H1 (cell line): ENCODE results near the gene RSF1.

Source experiments
- CTCF ChIP-seq, 3 experiments: IDR thresholded peaks; 1 replicate in 2 of 3; 2 replicates in 1 of 3; pipeline versions ENCODE4 v1.5.1 to v1.6.1; 2011; ENCODE audit warnings: low read length in 3 of 3, mild to moderate bottlenecking in 3 of 3, inconsistent platforms in 2 of 3, low read depth in 1 of 3, moderate library complexity in 1 of 3; ENCODE audit not compliant: insufficient read depth in 1 of 3; ENCODE audit errors: control extremely low read depth in 1 of 3
- EZH2 ChIP-seq: fragments of 200-600 bp; sonication (generic); IDR thresholded peaks from 2 replicates; pipeline ENCODE4 v1.7.1; 2012; ENCODE audit warnings: low read depth, mild to moderate bottlenecking, moderate library complexity, low read length, inconsistent platforms; ENCODE audit not compliant: severe bottlenecking
- TAF1 ChIP-seq: IDR thresholded peaks from 2 replicates; pipeline ENCODE4 v1.6.1; 2011; ENCODE audit warnings: mild to moderate bottlenecking, low read depth, low read length

- no peak for TF ChIP-seq TAF1
- TF ChIP-seq CTCF (IDR thresholded peaks at IDR 0.05; ENCODE audit: control extremely low read depth in 1 of 3, insufficient read depth in 1 of 3, low read depth in 1 of 3, low read length in 3 of 3) = no peak
- TF ChIP-seq EZH2 = no peak
Observed at GRCh38 chr11:77799338-77799737, 21.2 kb downstream of the RSF1 start.
